ENCODE data around the gene SHROOM3. TPM values are rescaled to one million over a fixed set of nuclear protein-coding genes. Genes with fewer than 3 reads are reported as not detected.

SHROOM3 gene
- total RNA-seq, 2 donors from 2014 or later, result not detected

DNA sequence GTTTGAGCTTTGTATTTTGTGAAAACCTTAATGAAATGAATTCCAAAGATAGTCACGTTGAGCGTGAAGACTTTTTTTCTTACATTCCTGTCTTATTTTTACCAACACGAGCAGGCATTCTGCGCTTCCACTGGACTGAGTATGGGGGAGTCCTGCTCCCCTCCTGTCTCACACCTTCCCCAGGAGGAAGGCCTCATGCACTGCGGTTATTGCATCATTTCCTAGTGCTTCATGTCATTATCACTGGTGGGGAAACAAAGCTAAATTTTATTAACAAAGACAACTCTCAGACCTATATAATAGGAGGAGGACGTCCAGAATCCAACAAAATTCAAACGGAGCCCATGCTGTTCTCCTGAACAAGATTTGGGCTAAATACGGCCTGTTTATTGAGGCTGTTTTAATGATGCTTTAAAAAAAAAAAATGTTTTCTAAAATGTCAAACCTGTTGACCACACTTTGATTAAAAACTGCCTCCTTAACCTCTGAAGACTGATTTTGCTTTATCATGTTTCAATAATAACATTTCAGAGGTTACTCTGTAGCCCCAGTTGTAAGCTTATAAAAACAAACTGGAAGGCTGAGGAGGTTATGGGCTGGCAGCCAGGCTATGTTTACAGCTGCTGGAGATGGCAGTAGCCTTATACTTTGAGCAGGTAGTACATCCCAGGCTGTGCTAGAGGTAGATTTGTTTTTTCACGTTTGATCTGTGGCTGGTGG is 344.9 kb downstream of the SHROOM3 start:
- H3K9me3 Mint-ChIP-seq, result no peaks in the 10 kb centered on the region
- ATAC-seq (no peak), DNase-seq (ENCODE audit: low spot score) (no peak)
- no peaks in the 10 kb centered on the region for H3K4me1 Mint-ChIP-seq (ENCODE audit: low read depth in 2 of 2)
- H3K4me3 Mint-ChIP-seq, result no peak overlapping the region
- no peak overlapping the region for H3K27ac Mint-ChIP-seq
- H3K27me3 Mint-ChIP-seq, result peaks cover 0 to 3% of the 10 kb centered on the region in 2 donors
- no peaks in the 10 kb centered on the region for H3K36me3 Mint-ChIP-seq

DNA sequence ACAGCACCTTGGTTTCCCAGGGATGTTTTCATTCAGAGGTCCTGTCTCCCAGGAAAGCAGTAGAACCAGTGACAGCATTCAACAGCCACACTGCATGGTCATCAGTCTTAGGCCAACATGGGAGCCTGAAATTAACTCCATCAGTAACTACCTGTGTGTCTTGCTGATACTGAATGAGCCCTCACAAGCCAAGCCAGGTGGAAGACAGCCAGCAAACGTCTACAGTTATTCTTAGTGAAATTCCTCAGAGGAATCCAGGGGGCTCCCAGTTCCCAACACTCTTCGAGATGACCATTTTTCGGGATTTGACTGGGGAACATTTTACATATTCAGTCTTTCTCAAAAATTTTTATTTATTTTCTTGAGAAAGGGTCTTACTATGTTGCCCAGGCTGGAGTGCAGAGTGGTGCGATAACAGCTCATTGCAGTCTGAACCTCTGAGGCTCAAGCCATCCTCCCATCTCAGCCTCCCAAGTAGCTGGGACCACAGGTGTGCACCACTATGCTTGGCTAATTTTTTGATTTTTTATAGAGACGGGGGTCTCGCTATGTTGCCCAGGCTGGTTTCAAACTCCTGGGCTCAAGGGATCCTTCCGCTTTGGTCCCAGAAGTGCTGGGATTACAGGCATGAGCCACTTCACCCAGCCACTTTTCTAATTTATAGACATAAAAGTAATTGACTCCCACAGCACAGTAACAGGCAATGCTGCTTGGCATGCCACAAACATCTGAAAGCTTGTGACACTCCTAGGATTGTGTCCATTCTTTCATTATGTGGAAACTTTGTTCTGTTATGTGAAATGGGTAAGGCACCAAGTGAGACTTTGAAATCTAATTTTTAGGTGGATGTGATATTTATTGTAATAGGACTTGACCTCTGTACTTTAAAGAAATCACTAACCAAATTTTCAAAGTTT is 346.0 kb downstream of the SHROOM3 start:
- no peak for ATAC-seq
- Mint-ChIP-seq H3K27ac (no peak overlapping the region), H3K36me3 (no peaks in the 10 kb centered on the region), H3K9me3 (no peaks in the 10 kb centered on the region), H3K27me3 (peaks cover 3 to 4% of the 10 kb centered on the region in 2 donors), H3K4me3 (no peak overlapping the region), H3K4me1 (ENCODE audit: low read depth in 2 of 2) (no peaks in the 10 kb centered on the region)
- no peak for DNase-seq (ENCODE audit: low spot score)

DNA sequence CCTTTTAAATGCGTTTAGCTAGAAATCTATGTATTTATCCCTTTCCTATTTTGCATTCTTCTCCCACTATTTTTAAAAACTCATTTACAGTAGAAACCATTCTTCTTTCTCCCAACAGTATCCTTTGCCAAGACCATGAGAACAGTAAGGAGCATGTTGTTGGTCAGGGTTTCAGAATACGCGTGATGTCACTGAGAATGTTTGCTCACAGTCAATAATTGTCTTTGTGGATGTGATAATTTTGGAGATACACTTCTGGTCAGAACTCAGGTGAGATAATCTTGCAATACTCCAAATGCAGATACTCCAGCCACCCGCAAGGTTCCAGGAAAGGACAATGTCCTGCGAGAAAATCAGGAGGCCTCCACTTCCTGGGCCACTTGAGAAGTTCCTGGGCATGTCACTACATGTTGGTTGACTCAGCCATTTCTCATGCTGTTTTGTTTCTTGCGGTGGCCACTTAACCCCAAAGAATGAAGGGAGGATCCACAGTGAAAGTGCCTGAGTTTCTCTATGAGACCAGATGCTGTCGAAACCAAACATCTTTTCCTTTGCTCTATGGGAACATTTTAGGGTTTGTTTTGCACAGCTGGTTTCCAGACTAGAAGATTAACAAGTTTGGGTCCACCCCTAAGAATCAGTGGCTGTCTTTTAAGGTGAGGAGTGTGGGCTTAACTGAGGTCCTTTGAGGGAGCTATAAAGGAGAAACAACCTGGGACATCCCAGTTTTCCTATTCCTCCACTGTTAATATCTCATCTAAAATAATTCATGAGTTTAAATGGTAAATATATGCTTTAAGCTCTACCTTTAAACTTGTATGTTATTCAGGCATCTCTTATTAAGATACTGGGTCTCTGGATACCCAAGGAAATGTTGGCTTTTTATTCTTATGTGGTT is 346.9 kb downstream of the SHROOM3 start:
- Mint-ChIP-seq H3K27ac (no peak overlapping the region), H3K9me3 (no peaks in the 10 kb centered on the region), H3K4me1 (ENCODE audit: low read depth in 2 of 2) (no peaks in the 10 kb centered on the region), H3K36me3 (no peaks in the 10 kb centered on the region), H3K27me3 (peaks cover 3 to 7% of the 10 kb centered on the region in 2 donors), H3K4me3 (no peak overlapping the region)
- ATAC-seq, result no peak
- DNase-seq (ENCODE audit: low spot score), result no peak

DNA sequence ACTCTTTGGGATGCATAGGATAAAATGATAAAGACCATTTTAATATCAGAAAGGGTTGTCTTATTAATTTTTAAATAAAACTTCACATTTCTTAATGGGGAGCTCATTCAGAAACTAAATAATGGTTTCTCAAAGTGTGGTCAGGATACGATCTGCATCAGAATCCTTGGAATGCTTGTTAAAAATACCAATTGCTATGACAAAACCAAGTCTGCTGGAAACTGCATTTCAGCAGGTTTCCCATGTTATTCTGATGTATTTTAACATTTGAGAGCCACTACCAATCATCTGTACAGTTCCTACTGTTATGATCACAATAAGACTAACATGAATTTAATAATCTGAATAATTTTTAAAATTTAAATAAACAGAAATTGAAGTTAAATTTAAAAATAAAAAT is 347.8 kb downstream of the SHROOM3 start:
- no peaks in the 10 kb centered on the region for H3K4me1 Mint-ChIP-seq (ENCODE audit: low read depth in 2 of 2)
- peaks cover 3 to 7% of the 10 kb centered on the region in 2 donors for H3K27me3 Mint-ChIP-seq
- no peak overlapping the region for H3K27ac Mint-ChIP-seq
- ATAC-seq, result no peak
- DNase-seq (ENCODE audit: low spot score), result no peak
- no peak overlapping the region for H3K4me3 Mint-ChIP-seq
- no peaks in the 10 kb centered on the region for H3K9me3 Mint-ChIP-seq
- H3K36me3 Mint-ChIP-seq, result no peaks in the 10 kb centered on the region

DNA sequence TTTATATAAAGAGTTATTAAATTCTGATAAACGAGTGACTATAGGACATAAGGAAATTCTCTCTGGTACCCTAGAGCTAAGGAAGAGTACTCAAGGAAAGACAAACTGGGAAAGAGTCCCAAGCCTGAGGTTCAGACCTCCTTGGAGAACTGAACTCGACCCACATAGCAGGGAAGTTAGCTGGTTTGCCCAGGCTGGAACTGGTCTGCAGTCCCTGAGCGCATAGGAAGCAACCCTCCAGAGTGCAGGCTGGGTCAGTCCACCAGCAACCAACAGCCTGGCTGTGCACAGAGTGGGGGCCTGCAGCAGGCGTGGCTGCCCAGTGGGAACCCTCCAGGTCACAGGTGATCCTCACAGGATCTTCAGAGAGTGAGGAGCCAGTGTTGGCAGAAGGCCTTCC is 348.8 kb downstream of the SHROOM3 start:
- Mint-ChIP-seq H3K4me1 (ENCODE audit: low read depth in 2 of 2) (no peaks in the 10 kb centered on the region), H3K9me3 (no peaks in the 10 kb centered on the region), H3K27me3 (peaks cover 3 to 10% of the 10 kb centered on the region in 2 donors), H3K36me3 (no peaks in the 10 kb centered on the region), H3K27ac (no peak overlapping the region), H3K4me3 (no peak overlapping the region)
- ATAC-seq (peak in 1 of 2 donors; percentile 60), DNase-seq (ENCODE audit: low spot score) (no peak)

DNA sequence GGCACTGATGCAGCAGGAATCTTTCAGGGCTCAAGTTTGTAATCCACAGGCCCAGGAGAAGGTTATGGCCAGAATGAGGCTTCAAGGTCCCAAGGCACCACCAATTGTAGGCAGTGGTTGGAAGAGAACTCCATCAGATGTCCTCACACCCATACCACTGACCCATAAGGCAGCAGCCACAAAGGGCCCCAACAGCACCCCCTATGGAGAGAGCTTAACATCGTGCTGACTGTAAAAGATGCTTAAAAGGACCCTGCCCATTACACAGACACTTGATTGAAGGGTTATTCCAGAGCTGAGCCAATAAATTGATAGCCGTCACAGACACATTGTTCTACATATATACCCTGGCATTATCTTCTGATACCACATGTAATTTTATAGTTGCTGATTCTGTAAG is 349.2 kb downstream of the SHROOM3 start:
- DNase-seq (ENCODE audit: low spot score) (no peak), ATAC-seq (peak in 1 of 2 donors; percentile 36)
- Mint-ChIP-seq H3K4me1 (ENCODE audit: low read depth in 2 of 2) (no peaks in the 10 kb centered on the region), H3K27me3 (peaks cover 5 to 14% of the 10 kb centered on the region in 2 donors), H3K27ac (no peak overlapping the region), H3K9me3 (no peaks in the 10 kb centered on the region), H3K4me3 (no peak overlapping the region), H3K36me3 (no peaks in the 10 kb centered on the region)

DNA sequence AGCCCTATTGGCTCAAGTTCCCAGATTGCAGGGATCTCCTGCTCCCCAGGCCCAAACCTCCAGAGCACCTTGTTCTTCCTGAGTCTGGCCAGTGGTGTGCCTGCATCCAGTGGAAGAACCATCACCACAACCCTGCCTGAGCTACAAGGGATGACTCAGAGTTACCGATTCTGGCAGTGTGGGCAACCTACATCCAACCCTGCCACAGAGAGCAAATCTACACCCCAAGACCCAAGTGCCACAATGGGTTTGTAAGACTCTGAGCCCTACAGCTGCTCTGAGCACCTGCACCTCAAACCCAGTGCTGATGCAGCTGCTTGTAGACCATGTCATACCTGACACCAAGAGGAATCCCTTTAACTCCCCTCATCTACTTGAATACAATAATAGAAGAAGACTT is 352.9 kb downstream of the SHROOM3 start:
- Mint-ChIP-seq H3K27me3 (peaks cover 6 to 16% of the 10 kb centered on the region in 2 donors), H3K4me1 (ENCODE audit: low read depth in 2 of 2) (no peaks in the 10 kb centered on the region), H3K27ac (no peak overlapping the region), H3K4me3 (no peak overlapping the region), H3K9me3 (no peaks in the 10 kb centered on the region), H3K36me3 (no peaks in the 10 kb centered on the region)
- DNase-seq (ENCODE audit: low spot score) (no peak), ATAC-seq (no peak)

DNA sequence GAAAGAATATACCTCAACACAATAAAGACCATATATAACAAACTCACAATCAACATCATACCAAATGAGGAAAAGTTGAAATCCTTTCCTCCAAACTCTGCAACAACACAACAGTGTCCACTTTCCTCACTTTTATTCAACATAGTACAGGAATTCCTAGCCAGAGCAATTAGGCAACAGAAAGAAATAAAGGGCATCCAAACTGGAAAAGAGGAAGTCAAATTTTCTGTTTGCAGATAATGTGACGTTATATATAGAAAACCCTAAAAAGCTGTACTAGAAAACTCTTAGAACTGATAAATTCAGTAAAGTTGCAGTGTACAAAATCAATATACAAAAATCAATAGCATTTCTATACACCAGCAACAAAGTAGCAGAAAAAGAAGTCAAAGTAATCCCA is 355.3 kb downstream of the SHROOM3 start:
- no peak for ATAC-seq
- no peak overlapping the region for H3K27ac Mint-ChIP-seq
- H3K9me3 Mint-ChIP-seq, result no peaks in the 10 kb centered on the region
- H3K4me3 Mint-ChIP-seq, result no peak overlapping the region
- peaks cover 6 to 16% of the 10 kb centered on the region in 2 donors for H3K27me3 Mint-ChIP-seq
- DNase-seq (ENCODE audit: low spot score), result no peak
- no peaks in the 10 kb centered on the region for H3K4me1 Mint-ChIP-seq (ENCODE audit: low read depth in 2 of 2)
- H3K36me3 Mint-ChIP-seq, result no peaks in the 10 kb centered on the region

DNA sequence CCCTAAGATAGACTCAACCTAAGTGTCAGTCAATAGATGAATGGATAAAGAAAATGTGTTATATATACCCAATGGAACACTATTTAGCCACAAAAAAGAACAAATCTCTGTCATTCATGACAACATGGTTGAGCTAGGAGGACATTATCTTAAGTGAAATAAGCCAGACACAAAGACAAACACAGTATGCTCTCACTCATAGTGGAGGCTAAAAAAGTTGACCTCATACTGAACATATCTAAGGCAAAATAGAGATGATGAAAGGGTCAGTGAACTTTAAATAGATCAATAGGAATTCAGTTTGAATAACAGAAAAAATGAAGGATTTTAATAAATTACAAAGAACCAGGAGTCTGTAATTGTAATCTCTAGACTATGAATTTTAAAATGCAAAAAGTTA is 356.4 kb downstream of the SHROOM3 start:
- no peak overlapping the region for H3K4me3 Mint-ChIP-seq
- DNase-seq (ENCODE audit: low spot score), result no peak

DNA sequence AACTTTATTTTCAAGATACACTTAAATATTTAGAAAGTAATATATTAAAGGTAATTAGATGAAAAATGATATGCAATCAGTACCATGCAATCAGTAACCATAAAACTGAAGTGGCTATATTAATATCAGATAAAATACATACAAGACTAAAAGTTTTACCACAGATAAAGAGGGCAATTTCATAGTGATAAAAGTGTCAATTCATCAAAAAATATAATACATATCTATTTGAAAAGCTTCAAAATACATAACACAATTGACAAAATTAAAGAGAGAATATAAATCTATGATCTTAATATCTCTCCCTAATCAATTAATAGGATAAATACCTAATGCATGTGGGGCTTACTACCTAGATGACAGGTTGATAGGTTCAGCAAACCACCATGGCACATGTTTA is 357.4 kb downstream of the SHROOM3 start:
- Mint-ChIP-seq H3K27me3 (peaks cover 6 to 9% of the 10 kb centered on the region in 2 donors), H3K27ac (no peak overlapping the region), H3K36me3 (no peaks in the 10 kb centered on the region), H3K4me1 (ENCODE audit: low read depth in 2 of 2) (no peaks in the 10 kb centered on the region), H3K4me3 (no peak overlapping the region), H3K9me3 (no peaks in the 10 kb centered on the region)
- DNase-seq (ENCODE audit: low spot score) (no peak), ATAC-seq (no peak)

More for the DNA sequence above, 356.4 kb downstream of the SHROOM3 start:
- no peak overlapping the region for H3K27ac Mint-ChIP-seq
- H3K36me3 Mint-ChIP-seq, result no peaks in the 10 kb centered on the region
- ATAC-seq, result no peak
- H3K9me3 Mint-ChIP-seq, result no peaks in the 10 kb centered on the region
- no peaks in the 10 kb centered on the region for H3K4me1 Mint-ChIP-seq (ENCODE audit: low read depth in 2 of 2)
- H3K27me3 Mint-ChIP-seq, result peaks cover 6 to 9% of the 10 kb centered on the region in 2 donors

DNA sequence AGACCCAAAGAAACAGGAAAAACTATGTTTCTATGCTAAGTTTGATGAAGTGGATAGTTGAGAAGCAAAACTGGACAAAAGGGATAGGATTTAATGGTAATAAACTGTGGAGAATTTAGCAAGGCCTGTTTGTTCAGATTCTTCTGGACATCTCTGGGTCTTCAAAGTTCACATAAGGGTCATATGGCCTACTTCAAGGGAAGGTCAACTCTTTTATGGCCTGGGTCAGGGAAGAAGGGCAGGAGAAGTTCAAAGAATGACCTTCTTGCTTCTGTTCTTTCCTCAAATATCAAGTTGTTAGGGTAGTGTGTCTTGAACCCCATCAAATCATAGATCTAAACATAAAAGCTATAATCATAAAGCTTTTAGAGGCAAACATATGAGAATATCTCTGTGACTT is 360.2 kb downstream of the SHROOM3 start:
- ATAC-seq (no peak), DNase-seq (ENCODE audit: low spot score) (no peak)
- no peaks in the 10 kb centered on the region for H3K9me3 Mint-ChIP-seq
- H3K27ac Mint-ChIP-seq, result no peak overlapping the region
- H3K36me3 Mint-ChIP-seq, result no peaks in the 10 kb centered on the region
- no peaks in the 10 kb centered on the region for H3K4me1 Mint-ChIP-seq (ENCODE audit: low read depth in 2 of 2)
- H3K4me3 Mint-ChIP-seq, result no peak overlapping the region
- peaks cover 10 to 22% of the 10 kb centered on the region in 2 donors for H3K27me3 Mint-ChIP-seq

DNA sequence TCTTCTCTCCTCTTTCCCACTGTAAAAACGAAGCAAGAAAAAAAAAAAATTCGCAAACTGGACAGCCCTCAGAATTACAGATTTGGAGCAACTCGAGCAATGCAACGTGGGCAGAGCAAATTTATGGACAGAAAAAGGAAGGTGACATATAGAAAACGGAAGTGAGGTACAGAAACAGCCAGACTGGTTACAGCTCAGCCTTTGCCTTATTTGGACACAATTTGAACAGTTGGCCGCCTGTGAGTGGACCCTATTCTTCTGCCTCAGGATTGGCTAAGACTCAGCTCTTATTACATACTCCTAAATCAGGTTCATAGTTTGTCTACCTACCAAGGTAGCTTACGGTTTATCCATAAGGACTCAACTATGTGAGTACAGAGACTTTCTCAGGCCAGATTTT is 364.1 kb downstream of the SHROOM3 start:
- H3K27me3 Mint-ChIP-seq, result peaks cover 19 to 41% of the 10 kb centered on the region in 2 donors
- no peak overlapping the region for H3K4me3 Mint-ChIP-seq
- DNase-seq (ENCODE audit: low spot score), result no peak
- no peak overlapping the region for H3K27ac Mint-ChIP-seq
- H3K9me3 Mint-ChIP-seq, result no peaks in the 10 kb centered on the region
- H3K36me3 Mint-ChIP-seq, result no peaks in the 10 kb centered on the region
- ATAC-seq, result no peak
- H3K4me1 Mint-ChIP-seq (ENCODE audit: low read depth in 2 of 2), result no peaks in the 10 kb centered on the region

DNA sequence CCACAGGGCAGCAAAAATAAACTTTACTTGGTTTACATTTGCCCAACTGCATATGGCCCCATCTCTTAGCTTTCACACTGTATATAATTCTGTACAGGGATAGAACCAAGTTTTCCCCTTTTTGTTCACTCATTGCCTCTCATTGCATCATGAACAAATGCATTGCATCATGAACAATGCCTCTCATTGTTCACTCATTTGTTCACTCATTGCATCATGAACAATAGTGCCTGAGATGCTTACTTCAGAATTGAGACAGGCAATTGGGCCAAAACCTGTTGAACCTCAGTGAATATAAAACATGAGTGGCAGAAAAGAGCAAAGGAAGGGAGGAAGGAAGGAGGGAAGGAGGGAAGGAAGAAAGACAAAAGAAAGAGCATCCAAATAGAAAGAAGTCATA is 364.7 kb downstream of the SHROOM3 start:
- Mint-ChIP-seq H3K9me3 (no peaks in the 10 kb centered on the region), H3K4me1 (ENCODE audit: low read depth in 2 of 2) (no peaks in the 10 kb centered on the region), H3K27ac (no peak overlapping the region), H3K27me3 (peaks cover 22 to 47% of the 10 kb centered on the region in 2 donors), H3K4me3 (no peak overlapping the region), H3K36me3 (no peaks in the 10 kb centered on the region)
- ATAC-seq, result no peak
- no peak for DNase-seq (ENCODE audit: low spot score)
